Ishikawa (cell line): ENCODE results near the gene KRT28.

Source experiments
- EGR1 ChIP-seq: IDR thresholded peaks from 2 replicates; pipeline ENCODE4 v1.6.1; 2012
- EP300 ChIP-seq: IDR thresholded peaks from 2 replicates; pipeline ENCODE4 v1.6.1; 2012; ENCODE audit warnings: borderline replicate concordance
- YY1 ChIP-seq: IDR thresholded peaks from 2 replicates; pipeline ENCODE4 v1.6.1; 2012; ENCODE audit warnings: low read depth

DNA sequence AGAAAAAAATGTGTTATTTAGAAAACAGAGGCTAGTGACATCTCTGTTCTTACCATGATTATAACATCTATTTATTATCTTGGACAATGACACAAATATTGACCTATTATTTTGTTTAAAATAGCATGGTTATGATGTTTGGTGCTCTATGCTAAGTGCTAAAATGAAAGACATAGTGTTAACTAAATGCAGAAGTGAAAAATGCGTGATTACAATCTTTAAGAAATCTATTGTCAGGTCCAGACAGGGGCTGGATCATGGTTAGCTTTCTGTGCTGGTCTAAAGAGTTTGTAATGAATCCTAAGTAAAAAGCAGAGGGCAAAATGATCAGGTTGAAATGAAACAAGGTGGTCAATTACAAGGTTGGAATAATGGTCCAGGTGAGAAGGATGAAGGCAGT lies 622 bp upstream of the KRT28 start:
- no peak for TF ChIP-seq YY1
- TF ChIP-seq EP300 = no peak
- TF ChIP-seq EGR1 = no peak
